Right lobe of liver (tissue), 6 donors: ENCODE measurements around the gene STAT1. TPM values are rescaled to one million over a fixed set of nuclear protein-coding genes. Genes with fewer than 3 reads are reported as not detected.
A peak's percentile ranks its signal among the peaks of the same experiment; 100 is the strongest.
"Not testable (repeated sequence)": the region's sequence is repeated elsewhere in the genome, so short reads cannot be mapped to it uniquely, and the experiment has no call there.

Source experiments
- ATAC-seq, 4 donors: fragments of 200-7000 bp; cut with Tn5 transposase; one replicate each; pipeline ENCODE4 v1.9.1; 2020; ENCODE audit warnings: mild to moderate bottlenecking in 4 of 4, moderate library complexity in 4 of 4
- DNase-seq, 3 donors: peaks; one replicate each; pipeline ENCODE4 v3.0.0-alpha.2; 2020
- H3K27ac ChIP-seq, 3 donors: fragments of 200-600 bp; one replicate each; pipeline ENCODE4 v1.8.0; 2022
- H3K27me3 ChIP-seq, 2 donors: fragments of 200-600 bp; one replicate each; pipeline ENCODE4 v1.8.0; 2022
- H3K36me3 ChIP-seq, 4 donors: fragments of 200-600 bp; sonication (generic) in 1 of 4; one replicate each; pipeline versions ENCODE4 v1.5.1 to v1.8.0; 2017 to 2022; ENCODE audit warnings: control low read depth in 1 of 4
- H3K4me1 ChIP-seq, 4 donors: fragments of 200-600 bp; sonication (generic) in 1 of 4; one replicate each; pipeline versions ENCODE4 v1.5.1 to v1.8.0; 2017 to 2022; ENCODE audit warnings: control low read depth in 1 of 4
- H3K4me3 ChIP-seq, 3 donors: fragments of 200-600 bp; one replicate each; pipeline ENCODE4 v1.8.0; 2022
- H3K9me3 ChIP-seq, 4 donors: fragments of 200-600 bp; sonication (generic) in 1 of 4; one replicate each; pipeline versions ENCODE4 v1.5.1 to v1.8.0; 2017 to 2022; ENCODE audit warnings: control low read depth in 1 of 4
- POLR2A ChIP-seq: fragments of 450-650 bp; IDR thresholded peaks from one replicate; pipeline ENCODE4 v1.6.1; 2017; ENCODE audit warnings: antibody characterized with exemption, mild to moderate bottlenecking
- whole genome bisulfite sequencing: methylation state at CpG from one replicate; pipeline ENCODE4 v1.1.6; 2018; ENCODE audit warnings: low coverage, low lambda C conversion rate; ENCODE audit not compliant: insufficient coverage; ENCODE audit errors: missing lambda C conversion rate; 5-methylcytosine and 5-hydroxymethylcytosine counted together
- intact Hi-C, 2 donors: fragments of 100-400 bp; cut with DNase I; formaldehyde crosslinking; loops; one replicate each; pipeline versions ENCODE4 v1.11.2 to v1.14.1; 2022
- total RNA-seq, 6 experiments: library from RNA; depleted of rRNA in 2 of 6; stranded (reverse); fragments of >200 nt in 2 of 6; fragmentation: NEBNext Ultra II Directional in 3 of 6; extraction: Animal tissue kit (Norgen Biotek cat#: 25700) in 3 of 6; gene quantifications; one replicate each; pipeline versions ENCODE4 v1.1.0 to v1.2.4, GENCODE V29; 2016 to 2023
- TF ChIP-seq, protein P1 (sequence below), 4 donors: fragments of 200-600 bp in 3 of 4; fragments of 450-650 bp in 1 of 4; IDR thresholded peaks; one replicate each; pipeline versions ENCODE4 v1.5.1 to v1.8.0; 2016 to 2022; ENCODE audit warnings: antibody characterized with exemption in 4 of 4, mild to moderate bottlenecking in 2 of 4
- donor health status: DM: no; HTN: yes; CAD: no.
- donor health status: DM: no; HTN: no; CAD: no.
- donor health status: DM: no; HTN: no; CAD: no.
- donor health status: DM: no; HTN: yes; CAD: no.
- donor health status: DM: no; HTN: yes; CAD: no.

Gene STAT1
- total RNA-seq, 6 experiments from 2014 or later, result 28.9 to 72.3 (median 48.5) TPM

DNA sequence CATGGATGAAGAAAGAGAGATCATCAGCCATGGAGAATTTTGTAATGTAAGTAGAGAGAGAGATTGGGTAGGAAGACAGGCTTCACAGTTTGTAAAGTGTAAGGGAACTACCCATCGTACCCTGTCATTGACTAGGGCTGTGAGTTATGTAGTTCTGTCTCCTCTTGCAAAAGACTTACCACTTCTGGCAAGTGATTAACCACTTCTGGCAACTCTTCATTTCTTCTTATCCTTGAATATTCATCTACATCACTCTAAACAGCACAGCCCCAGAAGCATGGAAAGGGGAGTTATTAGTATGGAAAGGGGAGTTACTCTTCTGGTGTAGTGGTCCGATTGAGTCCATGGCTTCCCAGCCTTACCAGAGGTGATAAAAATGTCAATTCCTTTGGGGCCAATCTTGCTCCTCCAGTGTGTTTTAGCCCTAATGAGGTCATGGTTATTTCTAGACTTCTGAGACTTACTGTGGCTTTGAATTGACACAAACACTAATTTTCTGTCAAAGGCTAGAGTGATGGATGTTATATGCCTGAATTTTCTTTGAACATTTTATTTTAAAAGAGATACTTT, 52.0 kb downstream of the STAT1 start:
- no peaks in the 10 kb centered on the region for H3K9me3 ChIP-seq
- WGBS, result 67% methylated on average over 2 of the region's 2 CpGs
- no peak overlapping the region for H3K4me3 ChIP-seq
- ATAC-seq, result no peak
- no peak overlapping the region for H3K27ac ChIP-seq
- TF ChIP-seq POLR2A, result no peak
- TF ChIP-seq, protein P1, sequence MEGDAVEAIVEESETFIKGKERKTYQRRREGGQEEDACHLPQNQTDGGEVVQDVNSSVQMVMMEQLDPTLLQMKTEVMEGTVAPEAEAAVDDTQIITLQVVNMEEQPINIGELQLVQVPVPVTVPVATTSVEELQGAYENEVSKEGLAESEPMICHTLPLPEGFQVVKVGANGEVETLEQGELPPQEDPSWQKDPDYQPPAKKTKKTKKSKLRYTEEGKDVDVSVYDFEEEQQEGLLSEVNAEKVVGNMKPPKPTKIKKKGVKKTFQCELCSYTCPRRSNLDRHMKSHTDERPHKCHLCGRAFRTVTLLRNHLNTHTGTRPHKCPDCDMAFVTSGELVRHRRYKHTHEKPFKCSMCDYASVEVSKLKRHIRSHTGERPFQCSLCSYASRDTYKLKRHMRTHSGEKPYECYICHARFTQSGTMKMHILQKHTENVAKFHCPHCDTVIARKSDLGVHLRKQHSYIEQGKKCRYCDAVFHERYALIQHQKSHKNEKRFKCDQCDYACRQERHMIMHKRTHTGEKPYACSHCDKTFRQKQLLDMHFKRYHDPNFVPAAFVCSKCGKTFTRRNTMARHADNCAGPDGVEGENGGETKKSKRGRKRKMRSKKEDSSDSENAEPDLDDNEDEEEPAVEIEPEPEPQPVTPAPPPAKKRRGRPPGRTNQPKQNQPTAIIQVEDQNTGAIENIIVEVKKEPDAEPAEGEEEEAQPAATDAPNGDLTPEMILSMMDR (IDR thresholded peaks at IDR 0.05), result no peak
- H3K4me1 ChIP-seq, result peaks cover 0 to 3% (median 0%) of the 10 kb centered on the region in 4 donors
- DNase-seq, result no peak
- H3K27me3 ChIP-seq, result no peaks in the 10 kb centered on the region
- H3K36me3 ChIP-seq, result peaks cover 0 to 29% (median 12%) of the 10 kb centered on the region in 4 donors
- intact Hi-C loops, result no loop called here

DNA sequence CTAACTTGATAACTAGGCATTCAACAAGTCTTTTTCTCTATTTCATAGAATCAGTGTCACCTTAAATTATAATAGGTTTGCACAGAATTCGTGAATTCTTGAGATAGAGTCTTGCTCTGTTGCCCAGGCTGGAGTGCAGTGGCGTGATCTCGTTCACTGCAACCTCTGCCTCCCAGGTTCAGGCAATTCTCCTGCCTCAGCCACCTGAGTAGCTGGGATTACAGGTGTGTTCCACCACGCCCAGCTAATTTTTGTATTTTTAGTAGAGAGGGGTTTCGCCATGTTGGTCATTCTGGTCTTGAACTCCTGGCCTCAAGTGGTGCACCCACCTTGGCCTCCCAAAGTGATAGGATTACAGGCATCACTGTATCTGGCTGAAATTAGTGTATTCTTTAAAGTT, 52.9 kb downstream of the STAT1 start:
- H3K9me3 ChIP-seq, H3K27ac ChIP-seq, ATAC-seq, H3K27me3 ChIP-seq, DNase-seq, H3K4me3 ChIP-seq, intact Hi-C loops, H3K4me1 ChIP-seq: not testable (repeated sequence)
- WGBS, result 86% methylated on average over 5 of the region's 5 CpGs
- H3K36me3 ChIP-seq, result peaks cover 0 to 26% (median 11%) of the 10 kb centered on the region in 4 donors

- peak in 1 of 4 donors; percentile 30 for ATAC-seq
- H3K9me3 ChIP-seq, result no peaks in the 10 kb centered on the region
- peaks cover 0 to 16% (median 6%) of the 10 kb centered on the region in 4 donors for H3K36me3 ChIP-seq
- intact Hi-C loops, result no loop called here
- no peaks in the 10 kb centered on the region for H3K27me3 ChIP-seq
- 55% methylated on average over 5 of the region's 5 CpGs for WGBS
- H3K4me3 ChIP-seq, result no peak overlapping the region
- DNase-seq, result no peak
- no peak overlapping the region for H3K27ac ChIP-seq
- no peaks in the 10 kb centered on the region for H3K4me1 ChIP-seq
- TF ChIP-seq, protein P1 (IDR thresholded peaks at IDR 0.05), result no peak
- no peak for TF ChIP-seq POLR2A
Observed at GRCh38 chr2:190959911-190960788, 53.8 kb downstream of the STAT1 start.

GRCh38 chr2:190953257-190953656, 60.7 kb downstream of the STAT1 start:
- ATAC-seq, result no peak
- Histone ChIP-seq H3K4me1 (no peaks in the 10 kb centered on the region), H3K27me3 (no peaks in the 10 kb centered on the region), H3K9me3 (no peaks in the 10 kb centered on the region), H3K4me3 (no peak overlapping the region), H3K27ac (no peak overlapping the region), H3K36me3 (no peaks in the 10 kb centered on the region)
- WGBS, result 55% methylated on average over 4 of the region's 4 CpGs
- intact Hi-C loops, result no loop called here
- DNase-seq, result no peak
- TF ChIP-seq POLR2A, result no peak
- TF ChIP-seq, protein P1 (IDR thresholded peaks at IDR 0.05), result no peak

- no peak for TF ChIP-seq POLR2A
- TF ChIP-seq, protein P1 (IDR thresholded peaks at IDR 0.05), result no peak
- no peak overlapping the region for H3K4me3 ChIP-seq
- no peaks in the 10 kb centered on the region for H3K9me3 ChIP-seq
- DNase-seq (no peak), ATAC-seq (no peak)
- no peaks in the 10 kb centered on the region for H3K27me3 ChIP-seq
- intact Hi-C loops, result no loop called here
- no peak overlapping the region for H3K27ac ChIP-seq
- WGBS, result 88% methylated on average over 1 of the region's 3 CpGs
- H3K4me1 ChIP-seq, result peaks cover 0 to 4% (median 0%) of the 10 kb centered on the region in 4 donors
- H3K36me3 ChIP-seq, result no peaks in the 10 kb centered on the region
Observed at GRCh38 chr2:190950566-190950991, 63.4 kb downstream of the STAT1 start.
